Neuronal stem cell (in vitro differentiated cells): ENCODE results near the gene TTC6. TPM values are rescaled to one million over a fixed set of nuclear protein-coding genes. Genes with fewer than 3 reads are reported as not detected.

Experiments
- DNase-seq: peaks from one replicate; pipeline ENCODE4 v3.0.0-alpha.2; 2013; ENCODE audit warnings: low spot score
- H2AFZ ChIP-seq: one replicate; pipeline ENCODE4 v1.6.1; 2013; ENCODE audit warnings: mild to moderate bottlenecking, low read length, inconsistent platforms
- H2AK5ac ChIP-seq: 2 replicates; pipeline ENCODE4 v1.6.1; 2013; ENCODE audit warnings: low read depth, mild to moderate bottlenecking, inconsistent platforms, low read length, moderate library complexity, mixed read lengths
- H2BK120ac ChIP-seq: 2 replicates; pipeline ENCODE4 v1.6.1; 2013; ENCODE audit warnings: low read depth, mild to moderate bottlenecking, inconsistent platforms, low read length, moderate library complexity, mixed read lengths
- H2BK12ac ChIP-seq: one replicate; pipeline ENCODE4 v1.6.1; 2013; ENCODE audit warnings: low read length, inconsistent platforms
- H2BK15ac ChIP-seq: 2 replicates; pipeline ENCODE4 v1.6.1; 2013; ENCODE audit warnings: mild to moderate bottlenecking, low read length, inconsistent platforms, mixed read lengths
- H2BK5ac ChIP-seq: one replicate; pipeline ENCODE4 v1.6.1; 2013; ENCODE audit warnings: inconsistent platforms, mild to moderate bottlenecking, low read length, moderate library complexity
- H3K14ac ChIP-seq: one replicate; pipeline ENCODE4 v1.6.1; 2013; ENCODE audit warnings: low read length, inconsistent platforms
- H3K18ac ChIP-seq: 2 replicates; pipeline ENCODE4 v1.6.1; 2013; ENCODE audit warnings: low read length, inconsistent platforms
- H3K23ac ChIP-seq: 2 replicates; pipeline ENCODE4 v1.6.1; 2013; ENCODE audit warnings: low read depth, mild to moderate bottlenecking, mixed read lengths, low read length, inconsistent platforms; ENCODE audit not compliant: poor library complexity
- H3K27ac ChIP-seq: replicated peaks from 3 replicates; pipeline ENCODE4 v1.5.1; 2013; ENCODE audit warnings: low read length, inconsistent platforms
- H3K27me3 ChIP-seq, 3 experiments: 2 replicates each; pipeline ENCODE4 v1.6.1; 2013; ENCODE audit warnings: low read length in 3 of 3, mild to moderate bottlenecking in 2 of 3, inconsistent platforms in 1 of 3, low read depth in 1 of 3, mixed read lengths in 1 of 3, moderate library complexity in 1 of 3; ENCODE audit not compliant: control insufficient read depth in 3 of 3, insufficient read depth in 3 of 3
- H3K36me3 ChIP-seq, 2 donors: replicated peaks in 1 of 2; 2 replicates each; pipeline ENCODE4 v1.6.1; 2013; ENCODE audit warnings: low read length in 2 of 2; ENCODE audit not compliant: control insufficient read depth in 2 of 2, insufficient read depth in 2 of 2
- H3K4ac ChIP-seq: 2 replicates; pipeline ENCODE4 v1.6.1; 2013; ENCODE audit warnings: inconsistent platforms, mild to moderate bottlenecking, low read length, moderate library complexity
- H3K4me1 ChIP-seq, 2 donors: 1 replicate in 1 of 2; 2 replicates in 1 of 2; pipeline ENCODE4 v1.6.1; 2013; ENCODE audit warnings: low read length in 2 of 2, low read depth in 1 of 2; ENCODE audit not compliant: control insufficient read depth in 2 of 2, insufficient read depth in 1 of 2
- H3K4me2 ChIP-seq: one replicate; pipeline ENCODE4 v1.6.1; 2013; ENCODE audit warnings: mild to moderate bottlenecking, low read length, inconsistent platforms; ENCODE audit not compliant: insufficient read depth, poor library complexity, severe bottlenecking
- H3K4me3 ChIP-seq, 2 donors: 2 replicates each; pipeline ENCODE4 v1.5.1; 2013; ENCODE audit warnings: low read length in 2 of 2, mild to moderate bottlenecking in 2 of 2, inconsistent platforms in 1 of 2, moderate library complexity in 1 of 2
- H3K79me1 ChIP-seq: one replicate; pipeline ENCODE4 v1.6.1; 2013; ENCODE audit warnings: low read depth, mild to moderate bottlenecking, inconsistent platforms, low read length, moderate library complexity
- H3K9ac ChIP-seq: one replicate; pipeline ENCODE4 v1.6.1; 2013; ENCODE audit warnings: mild to moderate bottlenecking, low read depth, low read length, inconsistent platforms; ENCODE audit not compliant: poor library complexity
- H3K9me3 ChIP-seq, 2 donors: replicated peaks in 1 of 2; 2 replicates each; pipeline versions ENCODE3 to v1.6.1; 2013; ENCODE audit warnings: low read length in 2 of 2, mild to moderate bottlenecking in 2 of 2, inconsistent platforms in 1 of 2, low read depth in 1 of 2, mixed read lengths in 1 of 2, moderate library complexity in 1 of 2; ENCODE audit not compliant: control insufficient read depth in 2 of 2, insufficient read depth in 1 of 2
- H4K8ac ChIP-seq: one replicate; pipeline ENCODE4 v1.6.1; 2013; ENCODE audit warnings: low read depth, mild to moderate bottlenecking, inconsistent platforms, low read length, moderate library complexity
- H4K91ac ChIP-seq: one replicate; pipeline ENCODE4 v1.6.1; 2013; ENCODE audit warnings: low read length, low read depth, mild to moderate bottlenecking, inconsistent platforms; ENCODE audit not compliant: poor library complexity
- WGBS, 2 donors: extraction: QIAGEN DNeasy Blood & Tissue Kit; methylation state at CpG; one replicate each; pipeline ENCODE4 v1.1.7; 2013; ENCODE audit warnings: missing lambda C conversion rate in 2 of 2, mixed read lengths in 1 of 2; ENCODE audit not compliant: insufficient read length in 2 of 2, insufficient replicate concordance in 1 of 2; ENCODE audit errors: extremely low coverage in 2 of 2; 5-methylcytosine and 5-hydroxymethylcytosine counted together
- polyA plus RNA-seq, 2 experiments: library from polyadenylated mRNA; stranded (reverse); fragments of 200-250 nt; gene quantifications; one replicate each; pipeline ENCODE4 v1.2.3, GENCODE V29; 2013

The TTC6 gene, protein sequence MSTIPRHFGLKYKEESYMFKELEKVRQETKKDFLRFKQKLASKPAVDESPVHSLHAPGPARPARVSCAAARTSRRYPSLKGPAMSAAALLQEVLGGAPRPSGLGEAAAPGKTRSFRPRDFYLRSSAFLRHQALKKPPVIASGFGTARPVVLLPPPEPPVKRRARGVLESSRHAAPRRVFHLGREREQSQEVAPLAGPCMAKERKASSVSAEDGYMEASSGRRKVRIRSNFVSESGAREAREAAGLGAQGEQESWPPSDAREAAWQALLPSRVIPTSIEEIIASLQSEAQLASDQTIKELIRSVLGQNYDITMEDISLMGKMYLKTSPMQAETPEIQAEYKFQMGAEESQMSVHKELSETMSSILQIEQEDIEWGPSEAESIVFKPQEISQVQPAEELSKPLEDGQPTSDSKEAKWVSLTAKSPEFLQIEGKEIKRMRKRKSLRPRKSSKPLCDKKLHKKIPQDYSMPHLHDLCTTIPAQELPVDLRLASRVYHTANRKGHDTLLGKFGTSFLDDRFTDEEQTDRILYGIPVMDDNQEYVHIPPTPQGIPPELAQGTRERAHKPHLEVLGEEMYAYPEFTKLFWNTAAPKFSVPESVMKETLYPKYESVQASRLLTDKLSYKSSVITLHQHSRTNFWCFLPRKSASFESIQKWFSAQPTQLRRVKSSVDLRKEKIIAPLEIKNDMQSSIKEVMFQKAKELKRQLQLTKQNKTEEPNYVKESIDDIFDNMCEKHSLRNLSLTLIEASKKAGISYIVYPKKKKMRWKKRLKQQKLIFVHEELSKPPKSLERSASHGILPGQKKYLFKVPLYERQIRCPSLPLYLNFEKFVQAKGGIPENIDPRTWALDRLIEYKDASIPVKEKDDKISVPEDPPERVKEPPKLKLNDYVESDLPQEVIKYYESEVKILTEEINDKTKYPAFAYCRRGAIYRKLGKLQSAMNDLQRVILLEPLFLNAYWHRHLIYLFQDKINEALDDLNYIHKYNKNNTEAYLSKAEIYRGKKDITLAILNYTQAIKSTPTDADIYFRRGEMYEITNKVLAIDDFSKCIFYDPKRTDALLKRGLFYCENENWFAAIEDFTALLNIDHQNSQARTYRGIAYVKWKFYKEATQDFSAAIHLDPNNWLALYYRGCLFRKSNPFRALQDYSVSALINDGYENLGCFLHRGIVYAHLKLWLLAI (N-terminal part only)
- polyA plus RNA-seq (2013, experiment 1 of 2), result 0.04 TPM
- 0.01 TPM for polyA plus RNA-seq (2013, experiment 2 of 2)

DNA sequence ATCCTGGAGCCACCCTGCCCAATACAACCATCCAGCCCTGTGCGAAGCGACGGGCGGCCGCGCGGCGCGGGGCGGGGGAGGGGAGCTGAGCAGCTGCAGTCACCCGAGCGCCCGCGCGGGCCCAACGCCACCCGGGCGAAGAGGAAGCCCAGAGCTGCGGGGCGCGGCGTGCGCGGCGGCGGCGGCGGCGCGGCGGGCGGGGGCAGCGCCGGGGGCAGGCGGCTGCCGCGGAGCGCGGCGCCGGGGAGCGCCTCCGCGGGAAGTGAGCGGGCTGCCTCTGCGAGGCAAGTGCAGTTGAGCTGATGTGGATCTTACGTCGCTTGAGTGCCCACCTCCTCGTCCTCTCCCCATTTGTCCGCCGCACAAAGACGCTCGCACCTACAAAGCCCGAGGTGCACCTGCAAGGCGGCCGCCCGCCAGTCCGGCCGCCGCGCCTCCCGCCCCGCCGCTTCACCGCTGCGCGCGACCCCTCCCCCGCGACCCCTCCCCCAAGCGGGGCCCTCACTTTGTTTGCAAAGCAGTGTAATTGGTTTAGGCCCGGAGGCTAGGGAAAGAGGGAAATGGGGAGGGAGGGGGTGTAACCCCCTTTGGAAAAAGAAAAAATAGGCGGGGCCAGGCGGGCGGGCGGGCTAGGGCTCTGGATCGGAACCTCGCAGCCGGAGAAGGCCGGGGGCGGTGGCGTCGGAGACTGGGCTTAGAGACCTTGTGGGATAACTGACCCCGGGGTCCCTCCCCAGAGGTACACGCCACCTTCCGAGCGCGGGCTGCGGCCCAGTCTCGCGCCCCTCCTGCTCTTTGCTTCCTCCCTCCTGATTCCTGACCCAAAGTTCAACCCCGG is at the start of gene TTC6, which contains the start of gene FOXA1:
Gene TTC6, plus strand, starts transcription at position 659 of the 838 bp plus-strand sequence. CDS start 26,436 bp downstream, outside the sequence.
Gene FOXA1, minus strand, starts transcription at position 279 of the 838 bp plus-strand sequence. Its CDS starts 277 bp downstream, at position 2.
- no CpG with 5 or more reads among the region's 92 CpGs for WGBS, 2 donors
- Histone ChIP-seq H3K4ac (no peak within 1 kb of the TSS), H3K18ac (peak within 1 kb of the TSS; percentile 80), H3K79me1 (peaks cover 4% of the 10 kb centered on the region), H3K14ac (peak within 1 kb of the TSS; percentile 38), H2BK120ac (no peak within 1 kb of the TSS), H3K4me3 (peak within 1 kb of the TSS; percentile 42 to 72), H4K91ac (no peak within 1 kb of the TSS), H2AFZ (peak within 1 kb of the TSS; percentile 88), H3K4me2 (peak within 1 kb of the TSS; percentile 96), H3K23ac (no peak within 1 kb of the TSS), H2BK15ac (peak within 1 kb of the TSS; percentile 37), H3K27me3 (peaks cover 42 to 98% (median 91%) of the 10 kb centered on the region in 3 experiments), H3K27ac (no peak within 1 kb of the TSS), H4K8ac (no peak within 1 kb of the TSS), H3K36me3 (no peaks in the 10 kb centered on the region), H2AK5ac (no peak within 1 kb of the TSS), H3K9me3 (no peaks in the 10 kb centered on the region), H3K9ac (no peak within 1 kb of the TSS), H3K4me1 (peaks cover 4 to 12% of the 10 kb centered on the region in 2 donors), H2BK12ac (no peak within 1 kb of the TSS), H2BK5ac (no peak within 1 kb of the TSS)
- peak; percentile 41 for DNase-seq

DNA sequence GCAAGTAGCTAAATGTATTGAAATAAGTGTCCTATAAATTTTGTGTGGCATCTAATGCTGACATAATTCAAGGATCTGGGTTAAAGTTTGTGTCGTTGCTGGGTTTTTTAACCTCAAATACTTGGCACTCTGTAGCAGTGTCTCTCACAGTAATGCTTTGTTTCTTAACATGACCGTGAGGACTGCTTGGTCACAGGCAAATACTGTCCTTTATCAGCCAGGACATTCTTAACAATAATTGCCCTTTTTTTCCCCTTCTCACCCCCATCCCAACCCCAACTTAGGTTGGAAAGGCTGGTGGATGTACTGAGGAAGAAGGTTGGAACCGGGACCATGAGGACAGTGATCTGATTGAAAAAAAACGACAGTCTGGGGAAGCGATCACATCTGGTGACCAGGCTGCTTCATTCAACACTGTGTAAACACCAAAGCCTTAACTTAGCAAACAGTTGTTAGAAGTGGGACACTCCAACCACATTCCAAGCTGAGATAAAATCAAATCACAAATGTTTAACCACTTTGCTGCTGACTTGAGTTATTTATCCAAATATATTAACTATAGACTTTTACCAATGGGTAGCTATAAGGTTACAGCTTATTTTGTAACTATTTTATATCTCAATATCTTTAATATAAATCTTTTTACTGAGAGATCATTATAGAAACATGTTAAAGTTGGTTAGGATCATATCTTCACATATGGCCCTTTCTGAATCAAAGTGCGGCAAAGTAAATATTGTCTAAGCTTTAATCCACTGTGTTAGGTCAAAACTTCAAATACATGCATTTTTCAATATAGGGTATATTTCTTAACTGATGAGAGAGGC is 48.6 kb upstream of the TTC6 start:
- H2BK15ac ChIP-seq, result no peak overlapping the region
- H3K9ac ChIP-seq, result no peak overlapping the region
- H4K91ac ChIP-seq, result no peak overlapping the region
- no peaks in the 10 kb centered on the region for H3K79me1 ChIP-seq
- no peak overlapping the region for H3K23ac ChIP-seq
- no peak overlapping the region for H3K27ac ChIP-seq
- no peak overlapping the region for H3K4me3 ChIP-seq
- H3K4ac ChIP-seq, result no peak overlapping the region
- WGBS, 2 donors, result no CpG with 5 or more reads among the region's 6 CpGs
- H3K4me2 ChIP-seq, result no peak overlapping the region
- H2AFZ ChIP-seq, result no peak overlapping the region
- H3K27me3 ChIP-seq, result no peaks in the 10 kb centered on the region
- no peak for DNase-seq
- no peak overlapping the region for H2BK120ac ChIP-seq
- H2BK12ac ChIP-seq, result no peak overlapping the region
- H3K14ac ChIP-seq, result no peak overlapping the region
- H3K36me3 ChIP-seq, result no peaks in the 10 kb centered on the region
- H2AK5ac ChIP-seq, result no peak overlapping the region
- no peaks in the 10 kb centered on the region for H3K9me3 ChIP-seq
- no peak overlapping the region for H2BK5ac ChIP-seq
- H4K8ac ChIP-seq, result no peak overlapping the region
- no peaks in the 10 kb centered on the region for H3K4me1 ChIP-seq
- H3K18ac ChIP-seq, result no peak overlapping the region

DNA sequence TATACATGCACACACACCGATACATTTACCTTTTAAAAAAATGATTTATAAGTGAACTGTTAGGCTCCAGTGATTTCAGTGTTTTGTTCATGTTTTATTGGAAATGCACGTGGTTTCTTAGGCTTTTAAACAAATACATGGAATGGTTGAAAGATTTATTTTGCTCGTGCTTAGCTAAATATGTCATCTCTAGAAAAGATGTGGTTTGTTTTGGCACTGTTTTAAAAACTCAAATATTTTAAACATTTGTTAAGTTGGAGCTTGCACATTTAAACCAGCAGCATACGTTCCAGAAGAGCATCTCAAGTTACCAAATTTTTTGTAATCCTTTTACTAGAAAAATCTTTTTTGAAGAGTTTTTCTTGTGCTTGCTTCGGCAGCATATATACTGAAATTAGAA is 44.9 kb upstream of the TTC6 start:
- Histone ChIP-seq H3K4ac (no peak overlapping the region), H4K8ac (no peak overlapping the region), H2AK5ac (no peak overlapping the region), H2BK12ac (no peak overlapping the region), H3K4me3 (no peak overlapping the region), H3K18ac (no peak overlapping the region), H2BK120ac (no peak overlapping the region), H3K14ac (no peak overlapping the region), H3K79me1 (no peaks in the 10 kb centered on the region), H2BK5ac (no peak overlapping the region), H4K91ac (no peak overlapping the region), H3K23ac (no peak overlapping the region), H3K4me1 (no peaks in the 10 kb centered on the region), H3K27ac (no peak overlapping the region), H3K36me3 (no peaks in the 10 kb centered on the region), H3K9me3 (peaks cover 1 to 3% of the 10 kb centered on the region in 2 donors), H3K4me2 (no peak overlapping the region), H3K9ac (no peak overlapping the region), H3K27me3 (no peaks in the 10 kb centered on the region), H2AFZ (no peak overlapping the region), H2BK15ac (no peak overlapping the region)
- DNase-seq, result no peak
- WGBS, 2 donors, result no CpG with 5 or more reads among the region's 5 CpGs
